Measurements from ENCODE around the gene ZNF618.

Gene ZNF618

GRCh38 chr9:113915817-113916434 is 39.8 kb downstream of the ZNF618 start:
- Histone ChIP-seq H3K27me3 (ENCODE audit: insufficient read depth, low read length, poor library complexity, severe bottlenecking) (no peaks in the 10 kb centered on the region), H3K79me2 (ENCODE audit: insufficient read depth, low read length) (peaks cover 38% of the 10 kb centered on the region; the same call in 1 of the 2 replicates), H3K4me2 (ENCODE audit: low read depth, low read length, poor library complexity, severe bottlenecking) (no peak overlapping the region), H3K9me3 (ENCODE audit: insufficient read depth, low read depth, low read length) (no peaks in the 10 kb centered on the region), H3K9ac (ENCODE audit: low read depth, low read length, poor library complexity, severe bottlenecking) (no peak overlapping the region), H3F3A (ENCODE audit: low read depth) (no peaks in the 10 kb centered on the region), H4K20me1 (ENCODE audit: insufficient read depth, low read length, poor library complexity, severe bottlenecking) (peaks cover 4% of the 10 kb centered on the region), H3K4me3 (ENCODE audit: low read length, poor library complexity, severe bottlenecking) (no peak overlapping the region), H3K4me1 (ENCODE audit: insufficient read depth, low read length, poor library complexity, severe bottlenecking) (no peaks in the 10 kb centered on the region), H3K9me2 (replicated peaks; ENCODE audit: low read depth, low read length) (no peaks in the 10 kb centered on the region), H3K36me3 (ENCODE audit: insufficient read depth, low read length) (no peaks in the 10 kb centered on the region; the same call in 1 of the 2 replicates), H2AFZ (ENCODE audit: low read length) (no peak overlapping the region)
- no peak for TF ChIP-seq CTCF (conservative IDR thresholded peaks at IDR 0.05; ENCODE audit: low read length)
- TF ChIP-seq EZH2phosphoT487 (IDR thresholded peaks at IDR 0.05; ENCODE audit: borderline replicate concordance), result no peak

GRCh38 chr9:113916931-113917330 is 40.8 kb downstream of the ZNF618 start:
- H3F3A ChIP-seq (ENCODE audit: low read depth), result no peaks in the 10 kb centered on the region
- H3K9ac ChIP-seq (ENCODE audit: low read depth, low read length, poor library complexity, severe bottlenecking), result no peak overlapping the region
- peaks cover 32% of the 10 kb centered on the region; the same call in 1 of the 2 replicates for H3K79me2 ChIP-seq (ENCODE audit: insufficient read depth, low read length)
- H3K4me3 ChIP-seq (ENCODE audit: low read length, poor library complexity, severe bottlenecking), result no peak overlapping the region
- no peak overlapping the region for H2AFZ ChIP-seq (ENCODE audit: low read length)
- H3K9me2 ChIP-seq (replicated peaks; ENCODE audit: low read depth, low read length), result no peaks in the 10 kb centered on the region
- no peaks in the 10 kb centered on the region for H3K27me3 ChIP-seq (ENCODE audit: insufficient read depth, low read length, poor library complexity, severe bottlenecking)
- H4K20me1 ChIP-seq (ENCODE audit: insufficient read depth, low read length, poor library complexity, severe bottlenecking), result peaks cover 4% of the 10 kb centered on the region
- H3K9me3 ChIP-seq (ENCODE audit: insufficient read depth, low read depth, low read length), result no peaks in the 10 kb centered on the region
- H3K4me1 ChIP-seq (ENCODE audit: insufficient read depth, low read length, poor library complexity, severe bottlenecking), result no peaks in the 10 kb centered on the region
- H3K36me3 ChIP-seq (ENCODE audit: insufficient read depth, low read length), result no peaks in the 10 kb centered on the region; the same call in 1 of the 2 replicates
- TF ChIP-seq EZH2phosphoT487 (IDR thresholded peaks at IDR 0.05; ENCODE audit: borderline replicate concordance) (no peak), CTCF (conservative IDR thresholded peaks at IDR 0.05; ENCODE audit: low read length) (no peak)
- no peak overlapping the region for H3K4me2 ChIP-seq (ENCODE audit: low read depth, low read length, poor library complexity, severe bottlenecking)

- Histone ChIP-seq H3K79me2 (ENCODE audit: insufficient read depth, low read length) (peaks cover 20% of the 10 kb centered on the region; the same call in 1 of the 2 replicates), H3K9ac (ENCODE audit: low read depth, low read length, poor library complexity, severe bottlenecking) (no peak overlapping the region), H3K4me2 (ENCODE audit: low read depth, low read length, poor library complexity, severe bottlenecking) (no peak overlapping the region), H2AFZ (ENCODE audit: low read length) (no peak overlapping the region), H4K20me1 (ENCODE audit: insufficient read depth, low read length, poor library complexity, severe bottlenecking) (peaks cover 4% of the 10 kb centered on the region), H3K36me3 (ENCODE audit: insufficient read depth, low read length) (0 out of 2 replicates have a peak, but pooled peaks cover 4% of the 10 kb centered on the region), H3K4me3 (ENCODE audit: low read length, poor library complexity, severe bottlenecking) (no peak overlapping the region), H3K4me1 (ENCODE audit: insufficient read depth, low read length, poor library complexity, severe bottlenecking) (no peaks in the 10 kb centered on the region), H3K27me3 (ENCODE audit: insufficient read depth, low read length, poor library complexity, severe bottlenecking) (no peaks in the 10 kb centered on the region), H3F3A (ENCODE audit: low read depth) (no peaks in the 10 kb centered on the region), H3K9me3 (ENCODE audit: insufficient read depth, low read depth, low read length) (no peaks in the 10 kb centered on the region), H3K9me2 (replicated peaks; ENCODE audit: low read depth, low read length) (no peaks in the 10 kb centered on the region)
- TF ChIP-seq EZH2phosphoT487 (IDR thresholded peaks at IDR 0.05; ENCODE audit: borderline replicate concordance) (no peak), CTCF (conservative IDR thresholded peaks at IDR 0.05; ENCODE audit: low read length) (no peak)
These were observed 42.7 kb downstream of the ZNF618 start for GRCh38 chr9:113918697-113919350.
